GM23338 (cell line): ENCODE results near the gene SLC8A1. TPM values are rescaled to one million over a fixed set of nuclear protein-coding genes. Genes with fewer than 3 reads are reported as not detected.

Source experiments
- ATAC-seq: fragments of 200-7000 bp; cut with Tn5 transposase; 3 replicates; pipeline ENCODE4 v1.9.1; 2020
- DNase-seq: peaks from one replicate; pipeline ENCODE4 v3.0.0-alpha.2; 2015; ENCODE audit warnings: low spot score
- H2AFZ ChIP-seq: fragments of 200-600 bp; sonication (generic); 2 replicates; pipeline ENCODE4 v1.8.0; 2016; ENCODE audit warnings: antibody characterized with exemption, mild to moderate bottlenecking, moderate library complexity
- H3F3A ChIP-seq: fragments of 200-600 bp; sonication (generic); replicated peaks from 2 replicates; pipeline ENCODE4 v1.8.0; 2017; ENCODE audit warnings: antibody characterized with exemption, mixed run types, low read depth
- H3K27ac ChIP-seq: fragments of 200-600 bp; sonication (generic); 2 replicates; pipeline ENCODE4 v1.6.1; 2016; ENCODE audit warnings: low read depth
- H3K27me3 ChIP-seq: fragments of 200-600 bp; sonication (generic); 2 replicates; pipeline ENCODE4 v1.8.0; 2016; ENCODE audit warnings: mild to moderate bottlenecking, mixed run types, moderate library complexity; ENCODE audit not compliant: insufficient read depth
- H3K36me3 ChIP-seq: fragments of 200-600 bp; sonication (generic); 2 replicates; pipeline ENCODE4 v1.8.0; 2016; ENCODE audit warnings: mild to moderate bottlenecking; ENCODE audit not compliant: insufficient read depth
- H3K4me1 ChIP-seq: fragments of 200-600 bp; sonication (generic); 2 replicates; pipeline ENCODE4 v1.8.0; 2016; ENCODE audit warnings: mild to moderate bottlenecking, moderate library complexity; ENCODE audit not compliant: insufficient read depth
- H3K4me2 ChIP-seq: fragments of 200-600 bp; sonication (generic); 2 replicates; pipeline ENCODE4 v1.7.1; 2017; ENCODE audit warnings: mixed run types
- H3K4me3 ChIP-seq: fragments of 200-600 bp; sonication (generic); 2 replicates; pipeline ENCODE4 v1.6.1; 2016; ENCODE audit warnings: mixed run types
- H3K79me2 ChIP-seq: fragments of 200-600 bp; sonication (generic); replicated peaks from 2 replicates; pipeline ENCODE4 v1.8.0; 2017; ENCODE audit warnings: mild to moderate bottlenecking; ENCODE audit not compliant: insufficient read depth
- H3K9me2 ChIP-seq: fragments of 200-600 bp; sonication (generic); 2 replicates; pipeline ENCODE4 v1.8.0; 2017; ENCODE audit not compliant: insufficient read depth
- H4K20me1 ChIP-seq: fragments of 200-600 bp; sonication (generic); replicated peaks from 2 replicates; pipeline ENCODE4 v1.8.0; 2017; ENCODE audit warnings: mild to moderate bottlenecking; ENCODE audit not compliant: insufficient read depth
- H3K27ac Mint-ChIP-seq: 2 replicates; pipeline ENCODE4 v1.8.0; 2020; ENCODE audit warnings: inconsistent platforms, mild to moderate bottlenecking, moderate library complexity, mixed read lengths
- H3K27me3 Mint-ChIP-seq: 3 replicates; pipeline ENCODE4 v1.8.0; 2022; ENCODE audit warnings: low read depth, mild to moderate bottlenecking, moderate library complexity, mixed read lengths, inconsistent platforms; ENCODE audit not compliant: insufficient read depth, poor library complexity
- H3K36me3 Mint-ChIP-seq: 3 replicates; pipeline ENCODE4 v1.8.0; 2021; ENCODE audit warnings: low read depth, mild to moderate bottlenecking, inconsistent platforms, moderate library complexity, mixed read lengths
- H3K4me1 Mint-ChIP-seq: 3 replicates; pipeline ENCODE4 v1.8.0; 2020; ENCODE audit warnings: mild to moderate bottlenecking, inconsistent platforms, mixed read lengths
- H3K4me3 Mint-ChIP-seq: 3 replicates; pipeline ENCODE4 v1.8.0; 2021; ENCODE audit warnings: moderate library complexity, mild to moderate bottlenecking, inconsistent platforms, mixed read lengths
- H3K9me3 Mint-ChIP-seq: 3 replicates; pipeline ENCODE4 v1.8.0; 2020; ENCODE audit warnings: moderate library complexity, mild to moderate bottlenecking, inconsistent platforms, mixed read lengths
- CREB1 ChIP-seq: fragments of 250-450 bp; sonication (Bioruptor Pico); IDR thresholded peaks from 2 replicates; pipeline ENCODE4 v1.5.0; 2020; ENCODE audit warnings: low read depth, mild to moderate bottlenecking, moderate library complexity
- EZH2 ChIP-seq: fragments of 200-600 bp; sonication (generic); IDR thresholded peaks from one replicate; pipeline ENCODE4 v1.8.0; 2017; ENCODE audit warnings: antibody characterized with exemption, mild to moderate bottlenecking, low read depth; ENCODE audit not compliant: unreplicated experiment
- EZH2phosphoT487 ChIP-seq: fragments of 200-600 bp; sonication (generic); IDR thresholded peaks from one replicate; pipeline ENCODE4 v1.8.1; 2018; ENCODE audit warnings: antibody characterized with exemption; ENCODE audit not compliant: unreplicated experiment
- JUNB ChIP-seq: IDR thresholded peaks from one replicate; pipeline ENCODE4 v1.6.1; 2016; ENCODE audit warnings: antibody characterized with exemption; ENCODE audit not compliant: unreplicated experiment
- NANOG ChIP-seq: IDR thresholded peaks from 2 replicates; pipeline ENCODE4 v1.6.1; 2016; ENCODE audit warnings: antibody characterized with exemption, borderline replicate concordance
- POLR2AphosphoS5 ChIP-seq: IDR thresholded peaks from 2 replicates; pipeline ENCODE4 v1.6.1; 2016; ENCODE audit warnings: antibody characterized with exemption, low read depth
- REST ChIP-seq: IDR thresholded peaks from one replicate; pipeline ENCODE4 v1.6.1; 2018; ENCODE audit warnings: antibody characterized with exemption; ENCODE audit not compliant: unreplicated experiment
- STAT1 ChIP-seq: IDR thresholded peaks from one replicate; pipeline ENCODE4 v1.6.1; 2016; ENCODE audit warnings: antibody characterized with exemption; ENCODE audit not compliant: unreplicated experiment
- ZNF114 ChIP-seq: fragments of 250-450 bp; sonication (Bioruptor Pico); IDR thresholded peaks from 2 replicates; pipeline ENCODE4 v1.5.0; 2020; ENCODE audit warnings: mild to moderate bottlenecking, moderate library complexity
- ZNF331 ChIP-seq: fragments of 250-450 bp; sonication (Bioruptor Pico); IDR thresholded peaks from 2 replicates; pipeline ENCODE4 v1.5.0; 2020; ENCODE audit warnings: low read depth, mild to moderate bottlenecking, moderate library complexity
- polyA plus RNA-seq: library from polyadenylated mRNA; unstranded; fragments of >200 nt; fragmentation: Nextera tagmentation; extraction: Ambion mirVana; gene quantifications from 2 replicates; pipeline ENCODE4 v1.2.1, GENCODE V29; 2016
- total RNA-seq: library from RNA; depleted of rRNA; stranded (reverse); fragments of >200 nt; shearing (Covaris generic); gene quantifications from 2 replicates; pipeline ENCODE4 v1.2.3, GENCODE V29; 2014
- TF ChIP-seq, protein P1 (sequence below): IDR thresholded peaks from 2 replicates; pipeline ENCODE4 v1.6.1; 2016; ENCODE audit warnings: antibody characterized with exemption
- TF ChIP-seq, protein P2 (sequence below): fragments of 250-450 bp; sonication (Bioruptor Pico); IDR thresholded peaks from 2 replicates; pipeline ENCODE4 v1.5.0; 2020; ENCODE audit warnings: mild to moderate bottlenecking, moderate library complexity

The SLC8A1 gene
- total and polyA plus RNA-seq, 2 experiments from 2014 or later, result 2.5 to 3.3 TPM

- no peak overlapping the region for H3K4me3 ChIP-seq
- H3K4me1 ChIP-seq, result peaks cover 7% of the 10 kb centered on the region
- no peak overlapping the region for H3K27ac ChIP-seq
- no peaks in the 10 kb centered on the region for H3K36me3 Mint-ChIP-seq
- H3K9me2 ChIP-seq, result no peaks in the 10 kb centered on the region
- H3K36me3 ChIP-seq, result no peaks in the 10 kb centered on the region
- peaks cover 2% of the 10 kb centered on the region for H3K27me3 Mint-ChIP-seq
- no peak overlapping the region for H3K4me3 Mint-ChIP-seq
- no peak for TF ChIP-seq EZH2phosphoT487
- TF ChIP-seq REST, result no peak
- TF ChIP-seq ZNF114 (CRISPR knock-in tag), result no peak
- no peak for TF ChIP-seq STAT1
- no peak for TF ChIP-seq POLR2AphosphoS5
- TF ChIP-seq, protein P1, sequence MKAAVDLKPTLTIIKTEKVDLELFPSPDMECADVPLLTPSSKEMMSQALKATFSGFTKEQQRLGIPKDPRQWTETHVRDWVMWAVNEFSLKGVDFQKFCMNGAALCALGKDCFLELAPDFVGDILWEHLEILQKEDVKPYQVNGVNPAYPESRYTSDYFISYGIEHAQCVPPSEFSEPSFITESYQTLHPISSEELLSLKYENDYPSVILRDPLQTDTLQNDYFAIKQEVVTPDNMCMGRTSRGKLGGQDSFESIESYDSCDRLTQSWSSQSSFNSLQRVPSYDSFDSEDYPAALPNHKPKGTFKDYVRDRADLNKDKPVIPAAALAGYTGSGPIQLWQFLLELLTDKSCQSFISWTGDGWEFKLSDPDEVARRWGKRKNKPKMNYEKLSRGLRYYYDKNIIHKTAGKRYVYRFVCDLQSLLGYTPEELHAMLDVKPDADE, result no peak
- TF ChIP-seq, protein P2, sequence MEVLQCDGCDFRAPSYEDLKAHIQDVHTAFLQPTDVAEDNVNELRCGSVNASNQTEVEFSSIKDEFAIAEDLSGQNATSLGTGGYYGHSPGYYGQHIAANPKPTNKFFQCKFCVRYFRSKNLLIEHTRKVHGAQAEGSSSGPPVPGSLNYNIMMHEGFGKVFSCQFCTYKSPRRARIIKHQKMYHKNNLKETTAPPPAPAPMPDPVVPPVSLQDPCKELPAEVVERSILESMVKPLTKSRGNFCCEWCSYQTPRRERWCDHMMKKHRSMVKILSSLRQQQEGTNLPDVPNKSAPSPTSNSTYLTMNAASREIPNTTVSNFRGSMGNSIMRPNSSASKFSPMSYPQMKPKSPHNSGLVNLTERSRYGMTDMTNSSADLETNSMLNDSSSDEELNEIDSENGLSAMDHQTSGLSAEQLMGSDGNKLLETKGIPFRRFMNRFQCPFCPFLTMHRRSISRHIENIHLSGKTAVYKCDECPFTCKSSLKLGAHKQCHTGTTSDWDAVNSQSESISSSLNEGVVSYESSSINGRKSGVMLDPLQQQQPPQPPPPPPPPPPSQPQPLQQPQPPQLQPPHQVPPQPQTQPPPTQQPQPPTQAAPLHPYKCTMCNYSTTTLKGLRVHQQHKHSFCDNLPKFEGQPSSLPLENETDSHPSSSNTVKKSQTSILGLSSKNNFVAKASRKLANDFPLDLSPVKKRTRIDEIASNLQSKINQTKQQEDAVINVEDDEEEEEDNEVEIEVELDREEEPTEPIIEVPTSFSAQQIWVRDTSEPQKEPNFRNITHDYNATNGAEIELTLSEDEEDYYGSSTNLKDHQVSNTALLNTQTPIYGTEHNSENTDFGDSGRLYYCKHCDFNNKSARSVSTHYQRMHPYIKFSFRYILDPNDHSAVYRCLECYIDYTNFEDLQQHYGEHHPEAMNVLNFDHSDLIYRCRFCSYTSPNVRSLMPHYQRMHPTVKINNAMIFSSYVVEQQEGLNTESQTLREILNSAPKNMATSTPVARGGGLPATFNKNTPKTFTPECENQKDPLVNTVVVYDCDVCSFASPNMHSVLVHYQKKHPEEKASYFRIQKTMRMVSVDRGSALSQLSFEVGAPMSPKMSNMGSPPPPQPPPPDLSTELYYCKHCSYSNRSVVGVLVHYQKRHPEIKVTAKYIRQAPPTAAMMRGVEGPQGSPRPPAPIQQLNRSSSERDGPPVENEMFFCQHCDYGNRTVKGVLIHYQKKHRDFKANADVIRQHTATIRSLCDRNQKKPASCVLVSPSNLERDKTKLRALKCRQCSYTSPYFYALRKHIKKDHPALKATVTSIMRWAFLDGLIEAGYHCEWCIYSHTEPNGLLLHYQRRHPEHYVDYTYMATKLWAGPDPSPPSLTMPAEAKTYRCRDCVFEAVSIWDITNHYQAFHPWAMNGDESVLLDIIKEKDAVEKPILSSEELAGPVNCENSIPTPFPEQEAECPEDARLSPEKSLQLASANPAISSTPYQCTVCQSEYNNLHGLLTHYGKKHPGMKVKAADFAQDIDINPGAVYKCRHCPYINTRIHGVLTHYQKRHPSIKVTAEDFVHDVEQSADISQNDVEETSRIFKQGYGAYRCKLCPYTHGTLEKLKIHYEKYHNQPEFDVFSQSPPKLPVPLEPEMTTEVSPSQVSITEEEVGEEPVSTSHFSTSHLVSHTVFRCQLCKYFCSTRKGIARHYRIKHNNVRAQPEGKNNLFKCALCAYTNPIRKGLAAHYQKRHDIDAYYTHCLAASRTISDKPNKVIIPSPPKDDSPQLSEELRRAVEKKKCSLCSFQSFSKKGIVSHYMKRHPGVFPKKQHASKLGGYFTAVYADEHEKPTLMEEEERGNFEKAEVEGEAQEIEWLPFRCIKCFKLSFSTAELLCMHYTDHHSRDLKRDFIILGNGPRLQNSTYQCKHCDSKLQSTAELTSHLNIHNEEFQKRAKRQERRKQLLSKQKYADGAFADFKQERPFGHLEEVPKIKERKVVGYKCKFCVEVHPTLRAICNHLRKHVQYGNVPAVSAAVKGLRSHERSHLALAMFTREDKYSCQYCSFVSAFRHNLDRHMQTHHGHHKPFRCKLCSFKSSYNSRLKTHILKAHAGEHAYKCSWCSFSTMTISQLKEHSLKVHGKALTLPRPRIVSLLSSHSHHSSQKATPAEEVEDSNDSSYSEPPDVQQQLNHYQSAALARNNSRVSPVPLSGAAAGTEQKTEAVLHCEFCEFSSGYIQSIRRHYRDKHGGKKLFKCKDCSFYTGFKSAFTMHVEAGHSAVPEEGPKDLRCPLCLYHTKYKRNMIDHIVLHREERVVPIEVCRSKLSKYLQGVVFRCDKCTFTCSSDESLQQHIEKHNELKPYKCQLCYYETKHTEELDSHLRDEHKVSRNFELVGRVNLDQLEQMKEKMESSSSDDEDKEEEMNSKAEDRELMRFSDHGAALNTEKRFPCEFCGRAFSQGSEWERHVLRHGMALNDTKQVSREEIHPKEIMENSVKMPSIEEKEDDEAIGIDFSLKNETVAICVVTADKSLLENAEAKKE (CRISPR knock-in tag), result no peak
- TF ChIP-seq CREB1 (CRISPR knock-in tag), result no peak
- TF ChIP-seq NANOG, result no peak
- no peak for TF ChIP-seq ZNF331 (CRISPR knock-in tag)
- TF ChIP-seq JUNB, result no peak
- no peak for TF ChIP-seq EZH2
- ATAC-seq (no peak), DNase-seq (no peak)
- no peaks in the 10 kb centered on the region for H3F3A ChIP-seq
- peaks cover 14% of the 10 kb centered on the region for H3K4me1 Mint-ChIP-seq
- no peak overlapping the region for H3K4me2 ChIP-seq
- H3K9me3 Mint-ChIP-seq, result no peaks in the 10 kb centered on the region
- H3K79me2 ChIP-seq, result no peaks in the 10 kb centered on the region
- no peaks in the 10 kb centered on the region for H3K27me3 ChIP-seq
- no peak overlapping the region for H3K27ac Mint-ChIP-seq
- no peaks in the 10 kb centered on the region for H4K20me1 ChIP-seq
- H2AFZ ChIP-seq, result no peak overlapping the region
Measured at GRCh38 chr2:40105593-40105992, 346.3 kb downstream of the SLC8A1 start.
